HG03575 (cell line): ENCODE results near the gene PDLIM5.

Experiments
- ATAC-seq: cut with Tn5 transposase; IDR thresholded peaks from one replicate; pipeline ENCODE4 v1.9.1; 2021; ENCODE audit not compliant: unreplicated experiment, insufficient number of reproducible peaks, low FRiP score; ENCODE audit errors: extremely low read depth

PDLIM5 gene

GRCh38 chr4:94419549-94419948 lies 32.2 kb upstream of the PDLIM5 start:
- no peak for ATAC-seq

- no peak for ATAC-seq
These were observed 31.8 kb upstream of the PDLIM5 start for GRCh38 chr4:94419956-94420355.

GRCh38 chr4:94420356-94420755 lies 31.4 kb upstream of the PDLIM5 start:
- no peak for ATAC-seq

GRCh38 chr4:94426783-94427182 lies 25.0 kb upstream of the PDLIM5 start:
- no peak for ATAC-seq

- no peak for ATAC-seq
These were observed 22.9 kb upstream of the PDLIM5 start for GRCh38 chr4:94428884-94429283.

- no peak for ATAC-seq
These were observed 21.3 kb upstream of the PDLIM5 start for GRCh38 chr4:94430406-94430805.

- ATAC-seq, result no peak
These were observed 20.4 kb upstream of the PDLIM5 start for GRCh38 chr4:94431388-94431787.

- no peak for ATAC-seq
These were observed 17.2 kb upstream of the PDLIM5 start for GRCh38 chr4:94434505-94434904.

GRCh38 chr4:94435874-94436273 lies 15.9 kb upstream of the PDLIM5 start:
- no peak for ATAC-seq

- ATAC-seq, result no peak
These were observed 15.2 kb upstream of the PDLIM5 start for GRCh38 chr4:94436512-94436911.

- no peak for ATAC-seq
These were observed 12.1 kb upstream of the PDLIM5 start for GRCh38 chr4:94439606-94440005.

GRCh38 chr4:94441838-94442237 lies 9.9 kb upstream of the PDLIM5 start:
- no peak for ATAC-seq

- no peak for ATAC-seq
These were observed 9.5 kb upstream of the PDLIM5 start for GRCh38 chr4:94442251-94442650.

GRCh38 chr4:94446386-94446785 lies 5.4 kb upstream of the PDLIM5 start:
- no peak for ATAC-seq

GRCh38 chr4:94447754-94448411 lies 3.9 kb upstream of the PDLIM5 start:
- no peak for ATAC-seq

GRCh38 chr4:94448815-94449375 lies 2.8 kb upstream of the PDLIM5 start:
- ATAC-seq, result no peak

GRCh38 chr4:94451051-94451694 lies 569 bp upstream of the PDLIM5 start:
- ATAC-seq, result no peak

GRCh38 chr4:94452476-94453371 lies 982 bp downstream of the PDLIM5 start:
- ATAC-seq, result peak; percentile 7

- ATAC-seq, result no peak
These were observed 1.7 kb downstream of the PDLIM5 start for GRCh38 chr4:94453391-94453963.
